NT2/D1 (cell line): ENCODE results near the gene DAB2IP.

Experiments
- SUZ12 ChIP-seq: IDR thresholded peaks from 2 replicates; pipeline ENCODE4 v1.6.1; 2011; ENCODE audit not compliant: insufficient read length, insufficient read depth; ENCODE audit errors: extremely low read depth
- YY1 ChIP-seq: IDR thresholded peaks from 2 replicates; pipeline ENCODE4 v1.6.1; 2011; ENCODE audit not compliant: insufficient read length, insufficient read depth
- ZNF274 ChIP-seq: IDR thresholded peaks from 2 replicates; pipeline ENCODE4 v1.6.1; 2011; ENCODE audit warnings: mild to moderate bottlenecking, low read depth, low read length

GRCh38 chr9:121658166-121658565 is 6.7 kb downstream of the DAB2IP start:
- TF ChIP-seq YY1: no peak
- no peak for TF ChIP-seq ZNF274
- no peak for TF ChIP-seq SUZ12
